ENCODE measurements around the gene GNAS-AS1. TPM values are rescaled to one million over a fixed set of nuclear protein-coding genes. Genes with fewer than 3 reads are reported as not detected.

Gene GNAS-AS1
- total and polyA plus RNA-seq, 2 donors from 2014 or later = 0.37 to 0.88 TPM

DNA sequence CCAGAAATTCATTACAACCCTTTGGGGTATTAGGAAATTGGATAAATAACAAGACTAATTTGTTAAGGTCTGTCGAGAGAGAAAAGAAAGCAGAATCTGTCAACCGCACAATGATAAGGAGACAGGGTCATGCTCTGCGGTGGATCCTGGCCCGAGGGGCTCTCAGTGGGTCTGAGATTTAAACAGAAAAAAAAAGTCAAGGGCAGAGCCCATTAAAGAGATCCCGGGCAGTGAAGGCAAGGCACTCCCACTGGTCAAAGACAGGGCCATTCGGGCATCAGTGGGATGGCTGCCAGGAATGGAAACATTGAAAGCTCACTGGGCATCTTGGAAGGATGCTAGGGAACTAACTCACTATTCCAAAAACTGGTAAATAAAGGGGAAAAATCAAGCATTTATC, 77.9 kb downstream of the GNAS-AS1 start:
- Histone ChIP-seq H3K9ac (ENCODE audit: low read length in 3 of 3) (no peak overlapping the region), H3K27ac (ENCODE audit: low read depth in 2 of 2, low read length in 2 of 2) (no peak overlapping the region), H3K36me3 (ENCODE audit: control insufficient read depth in 2 of 3, insufficient read depth in 3 of 3, low read length in 3 of 3) (no peaks in the 10 kb centered on the region), H3K27me3 (ENCODE audit: control insufficient read depth, insufficient read depth, low read length) (no peaks in the 10 kb centered on the region), H3K4me1 (ENCODE audit: control insufficient read depth in 2 of 3, insufficient read depth in 2 of 3, low read depth in 1 of 3, low read length in 3 of 3) (no peaks in the 10 kb centered on the region), H3K4me3 (ENCODE audit: low read length in 3 of 3) (no peak overlapping the region), H3K9me3 (ENCODE audit: control insufficient read depth in 2 of 3, insufficient read depth in 1 of 3, low read length in 3 of 3) (no peaks in the 10 kb centered on the region)
- DNase-seq (no peak), FAIRE-seq (no peak)
- intact Hi-C loops (cut with DNase I) = no loop called here
- TF ChIP-seq, protein P1, sequence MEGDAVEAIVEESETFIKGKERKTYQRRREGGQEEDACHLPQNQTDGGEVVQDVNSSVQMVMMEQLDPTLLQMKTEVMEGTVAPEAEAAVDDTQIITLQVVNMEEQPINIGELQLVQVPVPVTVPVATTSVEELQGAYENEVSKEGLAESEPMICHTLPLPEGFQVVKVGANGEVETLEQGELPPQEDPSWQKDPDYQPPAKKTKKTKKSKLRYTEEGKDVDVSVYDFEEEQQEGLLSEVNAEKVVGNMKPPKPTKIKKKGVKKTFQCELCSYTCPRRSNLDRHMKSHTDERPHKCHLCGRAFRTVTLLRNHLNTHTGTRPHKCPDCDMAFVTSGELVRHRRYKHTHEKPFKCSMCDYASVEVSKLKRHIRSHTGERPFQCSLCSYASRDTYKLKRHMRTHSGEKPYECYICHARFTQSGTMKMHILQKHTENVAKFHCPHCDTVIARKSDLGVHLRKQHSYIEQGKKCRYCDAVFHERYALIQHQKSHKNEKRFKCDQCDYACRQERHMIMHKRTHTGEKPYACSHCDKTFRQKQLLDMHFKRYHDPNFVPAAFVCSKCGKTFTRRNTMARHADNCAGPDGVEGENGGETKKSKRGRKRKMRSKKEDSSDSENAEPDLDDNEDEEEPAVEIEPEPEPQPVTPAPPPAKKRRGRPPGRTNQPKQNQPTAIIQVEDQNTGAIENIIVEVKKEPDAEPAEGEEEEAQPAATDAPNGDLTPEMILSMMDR (IDR thresholded peaks at IDR 0.05; ENCODE audit: borderline replicate concordance, extremely low read depth, insufficient read depth) = no peak

Small RNA genes within 50 kb of the gene (microRNA-seq; reads per million reads assigned to microRNA genes)
- not detected for gene MIR298

Other genes starting within 250 kb of the GNAS-AS1 start
- 60.7 TPM for gene STX16, start 199.6 kb downstream of the GNAS-AS1 start, total RNA-seq
- 20.6 TPM for gene STX16, start 199.6 kb downstream of the GNAS-AS1 start, polyA plus RNA-seq (ENCODE audit: insufficient read depth, low read depth, low replicate concordance)
- 60.2 TPM for gene NPEPL1, start 158.1 kb downstream of the GNAS-AS1 start, total RNA-seq
- 39.7 TPM for gene NPEPL1, start 158.1 kb downstream of the GNAS-AS1 start, polyA plus RNA-seq (ENCODE audit: insufficient read depth, low read depth, low replicate concordance)
- gene GNAS, start 1.8 kb upstream of the GNAS-AS1 start, total RNA-seq = 792 TPM
- 867 TPM for gene GNAS, start 1.8 kb upstream of the GNAS-AS1 start, polyA plus RNA-seq (ENCODE audit: insufficient read depth, low read depth, low replicate concordance)
- gene NELFCD, start 130.4 kb upstream of the GNAS-AS1 start, total RNA-seq = 50.2 TPM
- 63.4 TPM for gene NELFCD, start 130.4 kb upstream of the GNAS-AS1 start, polyA plus RNA-seq (ENCODE audit: insufficient read depth, low read depth, low replicate concordance)
- 200 TPM for gene CTSZ, start 156.4 kb upstream of the GNAS-AS1 start, total RNA-seq
- gene CTSZ, start 156.4 kb upstream of the GNAS-AS1 start, polyA plus RNA-seq (ENCODE audit: insufficient read depth, low read depth, low replicate concordance) = 234 TPM
- not detected for gene TUBB1, start 168.5 kb upstream of the GNAS-AS1 start, total RNA-seq
- 0.17 TPM for gene TUBB1, start 168.5 kb upstream of the GNAS-AS1 start, polyA plus RNA-seq (ENCODE audit: insufficient read depth, low read depth, low replicate concordance)
- gene ATP5F1E, start 181.4 kb upstream of the GNAS-AS1 start, total RNA-seq = 67.7 TPM
- gene ATP5F1E, start 181.4 kb upstream of the GNAS-AS1 start, polyA plus RNA-seq (ENCODE audit: insufficient read depth, low read depth, low replicate concordance) = 251 TPM
- 38.5 TPM for gene PRELID3B, start 191.9 kb upstream of the GNAS-AS1 start, total RNA-seq
- 26.4 TPM for gene PRELID3B, start 191.9 kb upstream of the GNAS-AS1 start, polyA plus RNA-seq (ENCODE audit: insufficient read depth, low read depth, low replicate concordance)

Measured in kidney (tissue), 14 donors.